Measurements from ENCODE around the gene CDIPT.
A peak's percentile ranks its signal among the peaks of the same experiment; 100 is the strongest.
"Not testable (repeated sequence)": the region's sequence is repeated elsewhere in the genome, so short reads cannot be mapped to it uniquely, and the experiment has no call there.

Gene CDIPT

GRCh38 chr16:29876594-29877249 is 13.7 kb upstream of the CDIPT start:
- Mint-ChIP-seq H3K36me3 (ENCODE audit: low read depth) (peaks cover 5% of the 10 kb centered on the region), H3K27ac (no peak overlapping the region), H3K4me1 (no peaks in the 10 kb centered on the region), H3K27me3 (ENCODE audit: low read depth) (peaks cover 58% of the 10 kb centered on the region), H3K4me3 (peak overlapping the region in 1 of 3 experiments; percentile 42), H3K9me3 (no peaks in the 10 kb centered on the region)
- TF ChIP-seq CTCF (IDR thresholded peaks at IDR 0.05; ENCODE audit: unreplicated experiment in 3 of 3): no peak

- no peak overlapping the region for H3K27ac Mint-ChIP-seq
- H3K4me3 Mint-ChIP-seq: peak overlapping the region in 1 of 3 experiments; percentile 42
- peaks cover 5% of the 10 kb centered on the region for H3K36me3 Mint-ChIP-seq (ENCODE audit: low read depth)
- H3K27me3 Mint-ChIP-seq (ENCODE audit: low read depth): peaks cover 62% of the 10 kb centered on the region
- no peaks in the 10 kb centered on the region for H3K9me3 Mint-ChIP-seq
- no peak for TF ChIP-seq CTCF (IDR thresholded peaks at IDR 0.05; ENCODE audit: unreplicated experiment in 3 of 3)
- H3K4me1 Mint-ChIP-seq: no peaks in the 10 kb centered on the region
Observed at GRCh38 chr16:29876217-29876593, 13.2 kb upstream of the CDIPT start.

- Mint-ChIP-seq H3K9me3 (no peaks in the 10 kb centered on the region), H3K4me1 (no peaks in the 10 kb centered on the region), H3K27me3 (ENCODE audit: low read depth) (peaks cover 58% of the 10 kb centered on the region), H3K27ac (no peak overlapping the region), H3K36me3 (ENCODE audit: low read depth) (peaks cover 5% of the 10 kb centered on the region), H3K4me3 (no peak overlapping the region)
- no peak for TF ChIP-seq CTCF (IDR thresholded peaks at IDR 0.05; ENCODE audit: unreplicated experiment in 3 of 3)
Observed at GRCh38 chr16:29875206-29875605, 12.2 kb upstream of the CDIPT start.

GRCh38 chr16:29873319-29873718 is 10.3 kb upstream of the CDIPT start:
- Mint-ChIP-seq H3K4me3 (no peak overlapping the region), H3K27ac (no peak overlapping the region), H3K36me3 (ENCODE audit: low read depth) (peaks cover 5% of the 10 kb centered on the region), H3K9me3 (no peaks in the 10 kb centered on the region), H3K27me3 (ENCODE audit: low read depth) (peaks cover 50% of the 10 kb centered on the region), H3K4me1 (no peaks in the 10 kb centered on the region)
- no peak for TF ChIP-seq CTCF (IDR thresholded peaks at IDR 0.05; ENCODE audit: unreplicated experiment in 3 of 3)

GRCh38 chr16:29871822-29872546 is 9.0 kb upstream of the CDIPT start:
- H3K27ac Mint-ChIP-seq: no peak overlapping the region
- H3K4me1 Mint-ChIP-seq: no peaks in the 10 kb centered on the region
- H3K9me3 Mint-ChIP-seq: no peaks in the 10 kb centered on the region
- no peak for TF ChIP-seq CTCF (IDR thresholded peaks at IDR 0.05; ENCODE audit: unreplicated experiment in 3 of 3)
- peaks cover 39% of the 10 kb centered on the region for H3K27me3 Mint-ChIP-seq (ENCODE audit: low read depth)
- H3K4me3 Mint-ChIP-seq: no peak overlapping the region
- no peaks in the 10 kb centered on the region for H3K36me3 Mint-ChIP-seq (ENCODE audit: low read depth)

- H3K9me3 Mint-ChIP-seq; H3K36me3 Mint-ChIP-seq (ENCODE audit: low read depth); H3K27ac Mint-ChIP-seq; H3K4me1 Mint-ChIP-seq; H3K4me3 Mint-ChIP-seq: not testable (repeated sequence)
- peaks cover 18% of the 10 kb centered on the region for H3K27me3 Mint-ChIP-seq (ENCODE audit: low read depth)
Observed at GRCh38 chr16:29869067-29869466, 6.0 kb upstream of the CDIPT start.
